Endothelial cell of umbilical vein (primary cell): ENCODE data around the gene ZNF727. TPM values are rescaled to one million over a fixed set of nuclear protein-coding genes. Genes with fewer than 3 reads are reported as not detected.
"Not testable (repeated sequence)": the region's sequence is repeated elsewhere in the genome, so short reads cannot be mapped to it uniquely, and the experiment has no call there.

ENCODE experiments used
- BruUV-seq: library from RNA; stranded (reverse); fragments of 400-500 nt; replicated peaks from 2 replicates; lab custom pipeline; 2021; lab: Mats Ljungman, UMichigan
- CTCF ChIA-PET: fragments of 300-600, 350-600 bp; sonication (Branson Sonifier 250); formaldehyde crosslinking; loops from one replicate; lab custom pipeline; 2021; ENCODE audit warnings: antibody characterized with exemption, inconsistent platforms; lab: Charles Lee
- POLR2A ChIA-PET: fragments of 300-600, 350-600 bp; sonication (Branson Sonifier 250); formaldehyde crosslinking; loops from one replicate; lab custom pipeline; 2021; ENCODE audit warnings: antibody characterized with exemption, inconsistent platforms; lab: Charles Lee
- DNase-seq: peaks from one replicate; pipeline ENCODE4 v3.0.0-alpha.2; 2011; ENCODE audit warnings: low read depth, low spot score
- FAIRE-seq: peaks from 2 replicates; lab custom pipeline; 2011; peaks lifted over from hg19 to GRCh38; lab: Jason Lieb, UNC
- H2AFZ ChIP-seq: 2 replicates; pipeline ENCODE4 v1.6.0; 2012; ENCODE audit warnings: low read depth, low read length, control low read depth, inconsistent platforms
- H3K27ac ChIP-seq: 2 replicates; pipeline ENCODE4 v1.5.1; 2011; ENCODE audit warnings: low read depth, mild to moderate bottlenecking, control low read depth, low read length, moderate library complexity; ENCODE audit not compliant: insufficient read depth
- H3K27me3 ChIP-seq, 2 experiments: 2 replicates each; pipeline versions ENCODE4 v1.6.0 to v1.6.1; 2011; ENCODE audit warnings: low read length in 2 of 2, mixed read lengths in 1 of 2; ENCODE audit not compliant: control insufficient read depth in 2 of 2, insufficient read depth in 2 of 2
- H3K36me3 ChIP-seq, 2 experiments: 2 replicates in 1 of 2; 3 replicates in 1 of 2; pipeline ENCODE4 v1.5.1; 2011; ENCODE audit warnings: low read length in 2 of 2, mild to moderate bottlenecking in 1 of 2, moderate library complexity in 1 of 2; ENCODE audit not compliant: control insufficient read depth in 2 of 2, insufficient read depth in 2 of 2; ENCODE audit errors: extremely low read depth in 1 of 2
- H3K4me1 ChIP-seq: 3 replicates; pipeline ENCODE4 v1.5.1; 2011; ENCODE audit warnings: mild to moderate bottlenecking, low read length; ENCODE audit not compliant: control insufficient read depth, insufficient read depth; ENCODE audit errors: extremely low read depth
- H3K4me2 ChIP-seq: 2 replicates; pipeline ENCODE4 v1.6.1; 2011; ENCODE audit warnings: low read length, control low read depth, mixed read lengths; ENCODE audit not compliant: insufficient read depth
- H3K4me3 ChIP-seq, 3 experiments: fragments of 200-600 bp in 1 of 3; sonication (generic), shearing (Covaris generic) in 1 of 3; replicated peaks in 1 of 3; 2 replicates each; pipeline ENCODE4 v1.5.1; 2011 to 2016; ENCODE audit warnings: control low read depth in 3 of 3, low read length in 3 of 3, mild to moderate bottlenecking in 2 of 3, inconsistent platforms in 1 of 3, low read depth in 1 of 3, moderate library complexity in 1 of 3; ENCODE audit not compliant: insufficient read depth in 1 of 3
- H3K79me2 ChIP-seq: 2 replicates; pipeline ENCODE4 v1.6.0; 2012; ENCODE audit warnings: low read length, inconsistent platforms; ENCODE audit not compliant: control insufficient read depth, insufficient read depth
- H3K9ac ChIP-seq: replicated peaks from 2 replicates; pipeline ENCODE3; 2011; ENCODE audit warnings: low read length, control low read depth; ENCODE audit not compliant: insufficient read depth; ENCODE audit errors: extremely low read depth
- H3K9me1 ChIP-seq: replicated peaks from 3 replicates; pipeline ENCODE4 v1.6.0; 2011; ENCODE audit warnings: mild to moderate bottlenecking, low read length; ENCODE audit not compliant: control insufficient read depth, insufficient read depth; ENCODE audit errors: extremely low read depth
- H3K9me3 ChIP-seq: replicated peaks from 2 replicates; pipeline ENCODE4 v1.5.1; 2012; ENCODE audit warnings: low read length, inconsistent platforms; ENCODE audit not compliant: control insufficient read depth, insufficient read depth
- H4K20me1 ChIP-seq: replicated peaks from 2 replicates; pipeline ENCODE3; 2011; ENCODE audit warnings: mild to moderate bottlenecking, low read length; ENCODE audit not compliant: control insufficient read depth, insufficient read depth; ENCODE audit errors: extremely low read depth
- CTCF ChIP-seq, 2 donors: IDR thresholded peaks; 1 replicate in 1 of 2; 2 replicates in 1 of 2; pipeline ENCODE4 v1.5.1; 2011; ENCODE audit warnings: low read length in 2 of 2, mild to moderate bottlenecking in 2 of 2, moderate library complexity in 2 of 2, control low read depth in 1 of 2, inconsistent platforms in 1 of 2, low read depth in 1 of 2; ENCODE audit not compliant: insufficient read depth in 1 of 2; ENCODE audit errors: extremely low read depth in 1 of 2
- EZH2 ChIP-seq: IDR thresholded peaks from 2 replicates; pipeline ENCODE4 v1.6.1; 2012; ENCODE audit warnings: borderline replicate concordance, low read depth, mild to moderate bottlenecking, moderate library complexity, low read length, inconsistent platforms; ENCODE audit not compliant: severe bottlenecking
- GATA2 ChIP-seq: IDR thresholded peaks from 2 replicates; pipeline ENCODE4 v1.7.0; 2011; ENCODE audit warnings: low read depth, mild to moderate bottlenecking, moderate library complexity, mixed read lengths, low read length; ENCODE audit not compliant: insufficient read length, insufficient read depth
- JUN ChIP-seq: IDR thresholded peaks from 2 replicates; pipeline ENCODE4 v1.6.1; 2011; ENCODE audit warnings: borderline replicate concordance, low read depth; ENCODE audit not compliant: insufficient read length, insufficient read depth
- MAX ChIP-seq: IDR thresholded peaks from 2 replicates; pipeline ENCODE4 v1.6.1; 2011; ENCODE audit not compliant: insufficient read depth, insufficient read length
- MYC ChIP-seq: IDR thresholded peaks from one replicate; pipeline ENCODE4 v1.6.1; 2011; ENCODE audit warnings: mild to moderate bottlenecking, low read depth, low read length
- POLR2AphosphoS5 ChIP-seq: IDR thresholded peaks from 2 replicates; pipeline ENCODE4 v1.6.1; 2012; ENCODE audit warnings: low read depth, mild to moderate bottlenecking, control low read depth, low read length, moderate library complexity; ENCODE audit not compliant: insufficient read depth
- dilution Hi-C: fragments of 300-500 bp; cut with MboI; formaldehyde crosslinking; loops from one replicate; pipeline ENCODE4 v1.15.0; 2019; ENCODE audit warnings: low sequenced_read_pairs; ENCODE audit not compliant: extremely low pct_ligation_motif_present
- intact Hi-C: fragments of 100-400 bp; cut with micrococcal nuclease; formaldehyde crosslinking; loops from one replicate; pipeline ENCODE4 v1.10.0; 2022
- polyA plus RNA-seq, 4 experiments: library from polyadenylated mRNA; depleted of rRNA in 3 of 4; stranded (reverse) in 3 of 4; unstranded in 1 of 4; fragments of >200 nt; gene quantifications; 2 replicates each; pipeline versions ENCODE4 v1.2.1 to v1.2.3, GENCODE V29; 2011 to 2012; ENCODE audit warnings: missing spikeins in 1 of 4
- total RNA-seq: library from RNA; stranded (reverse); gene quantifications from 2 replicates; pipeline ENCODE4 v1.2.3, GENCODE V29; 2021

Gene ZNF727
- total and polyA plus RNA-seq, 2 donors (not counting 3 experiments of a cell fraction or from before 2014, with no cell fraction given), result not detected

- H3K27me3 ChIP-seq, H3K9me1 ChIP-seq, DNase-seq, POLR2A ChIA-PET, H3K4me3 ChIP-seq, H3K4me1 ChIP-seq, CTCF ChIA-PET, H3K9ac ChIP-seq, H3K9me3 ChIP-seq, H3K4me2 ChIP-seq, BruUV-seq, H3K79me2 ChIP-seq, H4K20me1 ChIP-seq, H3K36me3 ChIP-seq, dilution Hi-C loops, intact Hi-C loops, H2AFZ ChIP-seq, H3K27ac ChIP-seq, FAIRE-seq: not testable (repeated sequence)
Observed at GRCh38 chr7:64015496-64015895, 29.7 kb upstream of the ZNF727 start.

GRCh38 chr7:64035388-64035787 lies 9.8 kb upstream of the ZNF727 start:
- Histone ChIP-seq H3K9me1 (no peaks in the 10 kb centered on the region), H3K36me3 (no peaks in the 10 kb centered on the region), H3K27me3 (no peaks in the 10 kb centered on the region), H3K4me3 (no peak overlapping the region), H3K4me1 (no peaks in the 10 kb centered on the region), H3K9me3 (peaks cover 4% of the 10 kb centered on the region), H3K27ac (no peak overlapping the region), H3K4me2 (no peak overlapping the region), H3K9ac (no peak overlapping the region), H3K79me2 (no peaks in the 10 kb centered on the region), H2AFZ (no peak overlapping the region), H4K20me1 (no peaks in the 10 kb centered on the region)
- CTCF ChIA-PET, result no interaction called here
- no peak for FAIRE-seq
- DNase-seq, result no peak
- BruUV-seq, result no TSS peak
- POLR2A ChIA-PET, result no interaction called here
- intact Hi-C loops, result no loop called here
- dilution Hi-C loops, result no loop called here
- TF ChIP-seq POLR2AphosphoS5 (no peak), CTCF (IDR thresholded peaks at IDR 0.05; ENCODE audit: extremely low read depth in 1 of 2, insufficient read depth in 1 of 2, low read depth in 1 of 2, low read length in 2 of 2) (no peak), JUN (no peak), MAX (no peak), GATA2 (no peak), MYC (no peak), EZH2 (no peak)
